HUES64 (cell line): Measurements from ENCODE around the gene RECK.
"Not testable (repeated sequence)": the region's sequence is repeated elsewhere in the genome, so short reads cannot be mapped to it uniquely, and the experiment has no call there.

Experiments
- H3K27ac ChIP-seq: 2 replicates; pipeline ENCODE4 v1.7.0; 2013; ENCODE audit warnings: low read depth, low read length, inconsistent platforms
- H3K27me3 ChIP-seq: 2 replicates; pipeline ENCODE4 v1.6.1; 2013; ENCODE audit warnings: mild to moderate bottlenecking, low read length; ENCODE audit not compliant: insufficient read depth
- H3K36me3 ChIP-seq: 2 replicates; pipeline ENCODE4 v1.6.1; 2013; ENCODE audit warnings: mild to moderate bottlenecking, low read length; ENCODE audit not compliant: insufficient read depth
- H3K4me1 ChIP-seq: 2 replicates; pipeline ENCODE4 v1.6.1; 2013; ENCODE audit warnings: mild to moderate bottlenecking, low read length, moderate library complexity; ENCODE audit not compliant: insufficient read depth
- H3K4me3 ChIP-seq: 2 replicates; pipeline ENCODE4 v1.5.1; 2013; ENCODE audit warnings: mild to moderate bottlenecking, low read length, moderate library complexity
- H3K9ac ChIP-seq: 2 replicates; pipeline ENCODE4 v1.6.1; 2013; ENCODE audit warnings: mild to moderate bottlenecking, low read depth, low read length
- H3K9me3 ChIP-seq: 2 replicates; pipeline ENCODE4 v1.6.1; 2013; ENCODE audit warnings: low read depth, low read length; ENCODE audit not compliant: insufficient read depth
- WGBS: fragments of 150-250, 120-280 bp; methylation state at CpG from one replicate; pipeline ENCODE4 v1.1.7; 2013; ENCODE audit warnings: missing lambda C conversion rate; 5-methylcytosine and 5-hydroxymethylcytosine counted together

RECK gene

DNA sequence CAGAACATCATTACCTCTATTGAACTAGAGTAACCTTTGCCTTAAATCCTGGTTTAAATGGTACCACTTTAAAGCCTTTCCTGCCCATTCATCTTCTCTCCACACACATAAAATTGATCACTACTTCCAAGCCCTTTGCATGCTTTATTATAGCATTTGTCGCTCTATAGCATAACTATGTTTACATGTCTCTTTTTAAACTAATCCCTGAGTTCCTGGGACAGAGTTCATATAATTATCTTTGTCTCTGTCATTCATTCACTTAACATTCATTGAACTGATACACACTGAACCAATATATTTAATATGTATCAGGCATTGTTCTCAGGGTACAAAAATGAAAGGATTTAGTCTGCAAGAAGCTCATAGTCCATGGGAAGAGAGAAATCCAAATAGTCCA, 37.3 kb downstream of the RECK start:
- Histone ChIP-seq H3K9me3 (no peaks in the 10 kb centered on the region), H3K4me1 (no peaks in the 10 kb centered on the region), H3K27ac (no peak overlapping the region), H3K36me3 (peaks cover 12% of the 10 kb centered on the region; the same call in 1 of the 2 replicates), H3K9ac (no peak overlapping the region), H3K4me3 (no peak overlapping the region), H3K27me3 (no peaks in the 10 kb centered on the region)
- 97% methylated on average over 1 of the region's 1 CpG for WGBS

DNA sequence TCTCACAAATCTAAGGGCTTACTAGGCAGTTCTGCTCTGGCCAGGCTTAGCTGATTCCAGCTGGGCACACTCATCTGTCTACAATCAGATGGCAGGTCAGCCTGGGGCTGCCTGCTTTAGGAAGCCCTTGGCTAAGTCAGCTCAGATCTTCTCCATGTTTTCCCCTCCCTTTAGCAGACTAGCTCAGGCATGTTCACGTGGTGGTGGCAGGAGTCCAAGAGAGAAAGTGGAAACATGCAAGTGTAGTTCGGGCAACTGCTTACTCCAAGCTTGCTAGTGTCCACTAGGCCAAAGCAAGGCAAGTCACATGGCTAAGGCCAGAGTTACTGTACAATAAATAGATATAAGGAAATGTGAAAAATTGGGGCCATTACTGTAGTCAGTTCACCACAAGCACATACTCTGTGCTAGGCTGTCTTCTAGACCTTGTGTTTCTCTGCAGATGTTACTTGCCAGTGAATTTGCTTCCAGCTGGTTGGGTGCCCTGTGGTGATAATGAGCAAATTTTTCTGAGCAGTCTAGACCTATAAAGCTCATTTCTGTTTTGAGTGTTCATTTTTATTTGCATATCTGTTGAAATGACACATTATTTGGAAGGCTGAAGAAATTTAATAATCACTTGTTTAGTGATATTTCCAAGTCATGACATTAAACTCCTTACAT, 38.3 kb downstream of the RECK start:
- H3K27ac ChIP-seq = no peak overlapping the region
- H3K9me3 ChIP-seq = no peaks in the 10 kb centered on the region
- H3K36me3 ChIP-seq = peaks cover 12% of the 10 kb centered on the region; the same call in 1 of the 2 replicates
- H3K4me1 ChIP-seq = no peaks in the 10 kb centered on the region
- 95% methylated on average over 2 of the region's 2 CpGs for WGBS
- no peak overlapping the region for H3K4me3 ChIP-seq
- no peaks in the 10 kb centered on the region for H3K27me3 ChIP-seq
- no peak overlapping the region for H3K9ac ChIP-seq

DNA sequence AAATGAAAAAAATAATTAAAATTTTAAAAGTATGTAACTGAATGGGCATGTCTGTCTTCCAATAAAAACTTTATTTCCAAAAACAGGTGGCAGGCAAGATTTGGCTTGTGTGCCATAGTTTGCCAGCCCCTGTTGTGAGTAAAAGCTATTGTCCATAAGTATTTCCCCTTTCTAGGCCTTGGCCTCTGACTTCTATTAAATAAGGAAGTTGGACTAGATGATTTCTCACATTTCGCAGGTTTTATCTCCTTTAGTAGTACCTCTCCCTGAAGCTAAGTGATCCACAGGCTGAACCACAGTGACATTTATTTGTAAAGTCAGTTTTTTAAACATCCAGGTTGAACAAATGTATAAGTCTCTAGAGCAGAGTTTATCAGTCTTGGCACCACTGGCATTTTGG, 41.3 kb downstream of the RECK start:
- no peak overlapping the region for H3K27ac ChIP-seq
- no peak overlapping the region for H3K9ac ChIP-seq
- H3K27me3 ChIP-seq = no peaks in the 10 kb centered on the region
- WGBS = 92% methylated on average over 1 of the region's 1 CpG
- H3K36me3 ChIP-seq = peaks cover 6% of the 10 kb centered on the region; the same call in 1 of the 2 replicates
- no peaks in the 10 kb centered on the region for H3K4me1 ChIP-seq
- H3K9me3 ChIP-seq = no peaks in the 10 kb centered on the region
- no peak overlapping the region for H3K4me3 ChIP-seq

DNA sequence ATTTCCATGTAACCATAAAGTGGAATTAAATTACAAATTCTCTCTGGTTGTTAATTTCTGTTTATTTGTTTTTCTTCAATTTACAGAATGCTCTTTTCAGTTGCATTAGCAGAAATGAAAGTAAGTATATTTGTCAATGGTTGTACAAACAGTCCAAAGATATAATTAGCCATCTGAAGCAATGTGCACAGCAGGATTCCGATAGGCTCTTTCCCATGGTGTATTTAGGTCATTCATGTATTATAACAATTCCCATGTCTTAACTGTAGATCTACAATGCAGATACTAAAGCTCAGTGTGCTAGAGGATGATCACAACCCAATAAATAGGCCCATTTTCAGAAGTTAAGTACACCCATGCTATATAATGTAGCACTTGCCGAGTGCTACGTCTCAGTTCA, 43.8 kb downstream of the RECK start:
- Histone ChIP-seq H3K27me3 (no peaks in the 10 kb centered on the region), H3K4me1 (no peaks in the 10 kb centered on the region), H3K36me3 (0 out of 2 replicates have a peak, but pooled peaks cover 2% of the 10 kb centered on the region), H3K9me3 (no peaks in the 10 kb centered on the region), H3K4me3 (no peak overlapping the region), H3K9ac (no peak overlapping the region), H3K27ac (no peak overlapping the region)
- 95% methylated on average over 3 of the region's 3 CpGs for WGBS

DNA sequence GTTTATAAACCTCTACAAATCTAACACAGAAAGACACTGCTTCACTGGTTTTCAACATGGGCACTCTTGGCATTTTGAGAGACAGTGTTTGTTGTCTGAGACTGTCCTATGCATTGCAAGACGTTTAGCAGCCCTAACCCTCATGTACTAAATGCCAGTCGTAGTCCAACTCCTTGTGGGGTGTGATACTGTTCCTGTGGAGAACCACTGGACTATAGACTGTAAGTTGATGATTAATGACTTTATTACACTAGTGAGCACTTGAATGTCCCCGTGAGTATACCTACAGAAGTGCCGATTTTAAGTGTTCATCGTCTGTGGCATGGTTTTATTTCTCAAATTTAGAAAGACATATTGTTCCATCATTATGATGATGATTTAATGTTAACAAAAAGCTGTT, 46.2 kb downstream of the RECK start:
- H3K9me3 ChIP-seq = no peaks in the 10 kb centered on the region
- no peak overlapping the region for H3K9ac ChIP-seq
- no peak overlapping the region for H3K27ac ChIP-seq
- no peaks in the 10 kb centered on the region for H3K27me3 ChIP-seq
- no peak overlapping the region for H3K4me3 ChIP-seq
- H3K36me3 ChIP-seq = peaks cover 18% of the 10 kb centered on the region; the same call in 1 of the 2 replicates
- WGBS = 93% methylated on average over 5 of the region's 5 CpGs
- H3K4me1 ChIP-seq = no peaks in the 10 kb centered on the region

DNA sequence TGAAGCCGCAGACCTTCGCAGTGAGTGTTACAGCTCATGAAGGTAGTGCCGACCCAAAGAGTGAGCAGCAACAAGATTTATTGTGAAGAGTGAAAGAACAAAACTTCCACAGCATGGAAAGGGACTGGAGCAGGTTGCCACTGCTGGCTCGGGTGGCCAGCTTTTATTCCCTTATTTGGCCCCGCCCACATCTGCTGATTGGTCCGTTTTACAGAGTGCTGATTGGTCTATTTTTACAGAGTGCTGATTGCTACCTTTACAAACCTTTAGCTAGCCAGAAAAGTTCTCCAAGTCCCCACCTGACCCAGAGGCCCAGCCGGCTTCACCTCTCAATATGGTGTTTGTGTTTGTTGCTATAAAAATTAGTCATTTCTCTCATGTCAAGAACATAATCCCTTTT, 49.7 kb downstream of the RECK start:
- H3K27me3 ChIP-seq = no peaks in the 10 kb centered on the region
- H3K9ac ChIP-seq = no peak overlapping the region
- no peaks in the 10 kb centered on the region for H3K9me3 ChIP-seq
- H3K36me3 ChIP-seq = peaks cover 18% of the 10 kb centered on the region; the same call in 1 of the 2 replicates
- H3K4me3 ChIP-seq = no peak overlapping the region
- 90% methylated on average over 6 of the region's 7 CpGs for WGBS
- H3K27ac ChIP-seq = no peak overlapping the region
- peaks cover 10% of the 10 kb centered on the region for H3K4me1 ChIP-seq

DNA sequence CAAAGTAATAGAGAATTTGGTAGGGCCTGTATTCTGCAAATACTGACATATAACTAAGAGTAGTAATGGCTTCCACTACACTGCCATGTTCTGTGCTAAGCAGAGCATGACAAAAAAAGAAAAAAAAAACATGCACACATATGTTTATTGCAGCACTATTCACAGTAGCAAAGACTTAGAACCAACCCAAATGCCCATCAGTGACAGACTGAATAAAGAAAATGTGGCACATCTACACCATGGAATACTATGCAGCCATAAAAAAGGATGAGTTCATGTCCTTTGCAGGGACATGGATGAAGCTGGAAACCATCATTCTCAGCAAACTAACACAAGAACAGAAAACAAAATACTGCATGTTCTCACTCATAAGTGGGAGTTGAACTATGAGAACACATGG, 50.3 kb downstream of the RECK start:
- not testable (repeated sequence) for H3K27me3 ChIP-seq, H3K27ac ChIP-seq, H3K9ac ChIP-seq, H3K9me3 ChIP-seq, H3K4me3 ChIP-seq
- H3K36me3 ChIP-seq = peaks cover 18% of the 10 kb centered on the region; the same call in 1 of the 2 replicates
- peaks cover 16% of the 10 kb centered on the region for H3K4me1 ChIP-seq

DNA sequence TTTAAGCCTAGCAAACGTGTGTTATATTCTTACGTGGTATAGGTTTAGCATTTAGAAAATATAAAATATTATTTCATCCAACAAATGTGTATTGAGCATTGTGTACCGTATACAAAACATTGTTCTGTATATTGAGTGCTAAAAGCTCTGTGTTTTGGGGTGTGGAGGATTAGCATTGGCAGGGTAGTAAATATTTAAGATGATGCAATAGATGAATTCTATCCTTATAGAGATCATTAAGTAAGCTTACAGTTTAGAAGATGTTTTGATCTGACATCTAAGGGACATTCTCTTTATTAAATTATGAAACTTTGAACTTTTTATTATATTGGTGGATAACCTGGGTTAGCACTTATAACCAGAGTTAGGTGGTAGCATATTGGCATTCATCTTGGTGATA, 51.3 kb downstream of the RECK start:
- H3K27ac ChIP-seq = no peak overlapping the region
- no peak overlapping the region for H3K4me3 ChIP-seq
- no peak overlapping the region for H3K9ac ChIP-seq
- peaks cover 18% of the 10 kb centered on the region; the same call in 1 of the 2 replicates for H3K36me3 ChIP-seq
- 100% methylated on average over 1 of the region's 3 CpGs for WGBS
- H3K27me3 ChIP-seq = no peaks in the 10 kb centered on the region
- peaks cover 22% of the 10 kb centered on the region for H3K4me1 ChIP-seq
- no peaks in the 10 kb centered on the region for H3K9me3 ChIP-seq

DNA sequence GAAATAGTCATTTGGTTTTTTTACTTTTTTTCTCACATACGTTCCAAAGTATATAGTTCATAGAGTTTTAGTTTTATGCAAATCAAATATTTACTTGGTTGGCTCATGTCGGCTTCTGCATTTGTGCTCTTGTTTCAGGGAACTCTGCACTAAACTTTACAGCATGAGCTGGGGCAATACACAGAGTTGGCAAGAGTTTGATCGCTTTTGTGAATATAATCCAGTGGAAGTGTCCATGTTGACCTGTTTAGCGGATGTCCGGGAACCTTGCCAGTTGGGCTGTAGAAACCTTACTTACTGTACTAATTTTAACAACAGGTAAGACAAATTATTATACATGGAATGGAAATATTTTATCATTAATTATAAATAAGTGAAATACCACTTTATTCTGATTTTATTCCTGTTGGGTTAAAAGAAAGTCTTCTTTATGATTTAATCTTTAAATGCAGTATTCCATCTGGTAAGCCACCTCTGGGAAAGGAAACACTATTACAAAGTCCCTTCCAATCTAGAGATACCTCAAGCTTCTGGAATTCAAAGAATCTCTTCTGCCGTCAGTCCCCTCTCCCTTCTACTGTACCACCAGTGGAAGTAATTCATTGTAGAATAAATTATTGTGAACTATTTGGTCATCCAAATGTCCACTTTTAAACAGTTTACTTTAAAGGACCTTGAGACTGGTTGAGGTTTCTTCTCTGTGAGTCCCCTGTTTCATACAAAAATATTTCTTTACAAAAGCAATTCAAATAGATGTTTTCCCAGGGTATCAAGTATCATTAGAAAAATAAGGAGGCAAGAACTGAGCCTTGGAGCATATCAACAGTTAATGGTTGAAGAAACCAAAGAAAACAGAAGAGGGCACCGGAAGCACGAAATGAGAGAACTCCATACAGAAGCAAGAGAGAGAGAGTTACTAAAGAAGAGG, 54.6 kb downstream of the RECK start:
- H3K9ac ChIP-seq = no peak overlapping the region; the same call in 1 of the 2 replicates
- peak overlapping the region; percentile 46; the same call in 1 of the 2 replicates for H3K27ac ChIP-seq
- 86% methylated on average over 7 of the region's 8 CpGs for WGBS
- no peaks in the 10 kb centered on the region for H3K9me3 ChIP-seq
- H3K27me3 ChIP-seq = no peaks in the 10 kb centered on the region
- H3K4me1 ChIP-seq = peaks cover 38% of the 10 kb centered on the region
- H3K4me3 ChIP-seq = no peak overlapping the region
- H3K36me3 ChIP-seq = peaks cover 8% of the 10 kb centered on the region; the same call in 1 of the 2 replicates

DNA sequence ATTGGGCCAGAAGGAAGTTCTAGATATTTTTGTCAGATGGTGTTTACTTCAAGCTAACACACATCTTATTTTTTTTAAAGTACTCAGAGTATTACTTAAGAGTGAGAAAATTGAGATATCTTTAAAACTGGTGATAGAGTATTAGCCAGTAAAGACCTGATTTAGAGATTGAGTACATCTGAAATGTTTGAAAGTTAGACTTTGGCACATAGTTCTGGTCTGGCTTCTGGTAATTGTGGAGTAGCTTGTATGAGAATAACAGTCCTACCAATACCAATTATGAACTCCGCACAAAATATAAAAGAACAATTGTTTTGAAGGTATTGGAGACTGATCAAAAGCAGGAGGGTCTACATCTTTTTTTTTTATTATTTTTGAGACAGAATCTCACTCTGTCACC, 55.3 kb downstream of the RECK start:
- Histone ChIP-seq H3K27me3 (no peaks in the 10 kb centered on the region), H3K4me1 (peaks cover 38% of the 10 kb centered on the region), H3K9me3 (no peaks in the 10 kb centered on the region), H3K9ac (no peak overlapping the region), H3K36me3 (peaks cover 1% of the 10 kb centered on the region; the same call in 1 of the 2 replicates), H3K4me3 (no peak overlapping the region), H3K27ac (no peak overlapping the region)
- no CpG with 5 or more reads among the region's 1 CpG for WGBS

DNA sequence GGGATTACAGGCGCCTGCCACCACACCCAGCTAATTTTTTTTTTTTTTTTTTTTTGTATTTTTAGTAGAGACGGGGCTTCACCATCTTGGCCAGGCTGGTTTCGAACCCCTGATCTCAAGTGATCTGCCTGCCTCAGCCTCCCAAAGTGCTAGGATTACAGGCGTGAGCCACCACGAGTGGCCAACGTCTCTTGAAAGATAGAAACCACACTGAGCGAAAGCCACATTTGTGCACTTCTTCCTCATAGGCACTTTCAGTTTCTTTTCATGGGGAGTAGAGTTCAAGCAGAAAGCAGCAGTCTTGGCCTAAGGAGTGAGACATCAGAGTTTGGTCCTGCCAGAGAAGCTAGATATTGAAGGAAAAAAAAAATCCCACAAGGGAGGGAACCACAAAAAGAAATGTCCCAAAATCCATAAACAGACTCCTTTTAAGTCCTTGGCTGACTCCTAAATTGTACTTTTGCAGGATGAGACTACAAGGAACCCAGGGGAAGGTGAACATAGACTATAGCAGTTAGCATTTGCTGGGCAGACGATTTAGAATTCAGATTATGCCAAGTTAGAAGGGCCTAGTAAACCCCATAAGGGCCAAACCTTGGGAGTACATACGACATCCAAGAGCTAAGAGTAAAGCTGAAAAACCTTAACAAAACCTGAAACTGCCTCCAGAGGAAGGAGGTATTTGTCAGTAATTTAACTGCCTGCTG, 55.9 kb downstream of the RECK start:
- WGBS = 89% methylated on average over 8 of the region's 9 CpGs
- Histone ChIP-seq H3K36me3 (no peaks in the 10 kb centered on the region), H3K4me3 (no peak overlapping the region), H3K9ac (no peak overlapping the region), H3K27me3 (no peaks in the 10 kb centered on the region), H3K4me1 (peaks cover 38% of the 10 kb centered on the region), H3K27ac (peak overlapping the region; percentile 34; the same call in 1 of the 2 replicates), H3K9me3 (no peaks in the 10 kb centered on the region)
